Neural cell (in vitro differentiated cells): Measurements from ENCODE around the gene DEGS2. TPM values are rescaled to one million over a fixed set of nuclear protein-coding genes. Genes with fewer than 3 reads are reported as not detected.

Experiments
- H2AFZ ChIP-seq: fragments of 200-600, 300-800 bp; sonication (generic), shearing (Covaris generic); 2 replicates; pipeline ENCODE4 v1.6.0; 2014; ENCODE audit warnings: low read depth, mild to moderate bottlenecking, antibody characterized with exemption, low read length, moderate library complexity
- H3F3A ChIP-seq: fragments of 200-600 bp; shearing (Covaris generic); 2 replicates; pipeline ENCODE4 v1.6.1; 2016; ENCODE audit warnings: mild to moderate bottlenecking, moderate library complexity, mixed read lengths, antibody characterized with exemption, low read length; ENCODE audit not compliant: insufficient read depth, poor library complexity, severe bottlenecking
- H3K27ac ChIP-seq: fragments of 200-600, 300-800 bp; sonication (generic), shearing (Covaris generic); 2 replicates; pipeline ENCODE4 v1.5.1; 2014; ENCODE audit warnings: mild to moderate bottlenecking, low read length, moderate library complexity
- H3K27me3 ChIP-seq: fragments of 300-800, 200-600 bp; sonication (generic), shearing (Covaris generic); 2 replicates; pipeline ENCODE4 v1.6.0; 2014; ENCODE audit warnings: mild to moderate bottlenecking, low read depth, low read length, moderate library complexity; ENCODE audit not compliant: insufficient read depth
- H3K36me3 ChIP-seq: fragments of 300-800, 200-600 bp; sonication (generic), shearing (Covaris generic); 2 replicates; pipeline ENCODE4 v1.5.1; 2014; ENCODE audit warnings: mild to moderate bottlenecking, antibody characterized with exemption, low read length, moderate library complexity; ENCODE audit not compliant: insufficient read depth
- H3K4me2 ChIP-seq: fragments of 300-800, 200-600 bp; sonication (generic), shearing (Covaris generic); 2 replicates; pipeline ENCODE4 v1.6.0; 2014; ENCODE audit warnings: mild to moderate bottlenecking, low read length
- H3K4me3 ChIP-seq: fragments of 300-800, 200-600 bp; sonication (generic), shearing (Covaris generic); 2 replicates; pipeline ENCODE4 v1.5.1; 2014; ENCODE audit warnings: mild to moderate bottlenecking, low read length, moderate library complexity
- H3K79me2 ChIP-seq: fragments of 200-600 bp; shearing (Covaris generic); replicated peaks from 2 replicates; pipeline ENCODE4 v1.6.0; 2014; ENCODE audit warnings: mild to moderate bottlenecking, low read length, moderate library complexity; ENCODE audit not compliant: insufficient read depth
- H3K9ac ChIP-seq: fragments of 300-800, 200-600 bp; sonication (generic), shearing (Covaris generic); 2 replicates; pipeline ENCODE4 v1.6.1; 2016; ENCODE audit warnings: mild to moderate bottlenecking, low read length, mixed read lengths
- H3K9me2 ChIP-seq: fragments of 200-600 bp; shearing (Covaris generic); 2 replicates; pipeline ENCODE4 v1.6.1; 2016; ENCODE audit warnings: mild to moderate bottlenecking, low read length, mixed read lengths; ENCODE audit not compliant: insufficient read depth
- H3K9me3 ChIP-seq: fragments of 200-600, 300-800 bp; sonication (generic), shearing (Covaris generic); 2 replicates; pipeline ENCODE4 v1.6.1; 2016; ENCODE audit warnings: mild to moderate bottlenecking, mixed run types, low read length, moderate library complexity, mixed read lengths
- H4K20me1 ChIP-seq: fragments of 200-600 bp; shearing (Covaris generic); 2 replicates; pipeline ENCODE4 v1.6.1; 2016; ENCODE audit warnings: mild to moderate bottlenecking, mixed run types; ENCODE audit not compliant: insufficient read depth
- CTCF ChIP-seq: fragments of 450-650 bp; IDR thresholded peaks from 2 replicates; pipeline ENCODE4 v1.5.1; 2014; ENCODE audit warnings: antibody characterized with exemption, mild to moderate bottlenecking, moderate library complexity; ENCODE audit not compliant: poor library complexity, severe bottlenecking
- EP300 ChIP-seq: fragments of 450-650 bp; conservative IDR thresholded peaks from 2 replicates; pipeline ENCODE4 v1.6.1; 2014; ENCODE audit warnings: antibody characterized with exemption, mild to moderate bottlenecking, moderate library complexity; ENCODE audit not compliant: poor library complexity, severe bottlenecking
- EZH2 ChIP-seq: fragments of 200-600, 300-800 bp; shearing (Covaris generic), sonication (generic); IDR thresholded peaks from 2 replicates; pipeline ENCODE4 v1.6.1; 2014; ENCODE audit warnings: antibody characterized with exemption, low read length, borderline replicate concordance, mild to moderate bottlenecking; ENCODE audit not compliant: insufficient read depth, poor library complexity, severe bottlenecking
- MXI1 ChIP-seq: fragments of 450-650 bp; conservative IDR thresholded peaks from 2 replicates; pipeline ENCODE4 v1.6.1; 2014; ENCODE audit warnings: antibody characterized with exemption, mild to moderate bottlenecking; ENCODE audit not compliant: poor library complexity, severe bottlenecking
- POLR2AphosphoS5 ChIP-seq: IDR thresholded peaks from 2 replicates; pipeline ENCODE4 v1.6.1; 2012
- RAD21 ChIP-seq: fragments of 450-650 bp; conservative IDR thresholded peaks from 2 replicates; pipeline ENCODE4 v1.6.1; 2014; ENCODE audit warnings: antibody characterized with exemption, mild to moderate bottlenecking, moderate library complexity
- REST ChIP-seq: IDR thresholded peaks from 2 replicates; pipeline ENCODE4 v1.6.1; 2012; ENCODE audit warnings: borderline replicate concordance
- SMC3 ChIP-seq: fragments of 450-650 bp; conservative IDR thresholded peaks from 2 replicates; pipeline ENCODE4 v1.6.1; 2014; ENCODE audit warnings: antibody characterized with exemption, mild to moderate bottlenecking, moderate library complexity; ENCODE audit not compliant: poor library complexity
- TAF1 ChIP-seq: IDR thresholded peaks from 2 replicates; pipeline ENCODE4 v1.6.1; 2012; ENCODE audit warnings: low read depth
- polyA plus RNA-seq: library from polyadenylated mRNA; depleted of rRNA; stranded (reverse); fragments of >200 nt; gene quantifications from 2 replicates; pipeline ENCODE4 v1.2.3, GENCODE V29; 2014

DEGS2 gene
- polyA plus RNA-seq, 1 donor from 2014 or later, result 0.37 TPM

GRCh38 chr14:100138082-100138787, 21.2 kb downstream of the DEGS2 start:
- no peak overlapping the region for H3K4me3 ChIP-seq

DNA sequence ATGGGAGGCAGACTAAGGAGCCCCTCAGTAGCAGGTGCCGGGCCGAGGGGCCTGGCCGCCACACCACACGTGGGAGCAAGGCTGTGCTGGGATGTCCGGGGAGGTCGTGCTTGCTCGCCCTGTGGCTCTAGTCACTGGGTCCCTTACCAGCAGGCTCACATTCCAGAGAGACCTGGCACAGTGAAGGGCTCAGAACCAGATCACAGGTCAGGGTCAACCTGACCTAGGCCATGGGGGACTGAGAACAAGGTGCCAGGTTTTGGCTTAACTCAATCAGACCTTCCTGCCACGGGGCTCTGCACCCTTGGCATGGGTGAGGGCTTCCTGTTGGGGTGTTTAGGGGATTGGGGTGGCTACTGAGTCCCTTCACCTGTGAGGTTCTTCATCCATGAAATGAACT, 22.3 kb downstream of the DEGS2 start:
- Histone ChIP-seq H4K20me1 (no peaks in the 10 kb centered on the region), H3K9ac (no peak overlapping the region), H3K36me3 (no peaks in the 10 kb centered on the region), H3F3A (no peaks in the 10 kb centered on the region), H3K4me2 (no peak overlapping the region), H3K4me3 (no peak overlapping the region), H3K27ac (no peak overlapping the region), H3K79me2 (no peaks in the 10 kb centered on the region), H3K9me3 (no peaks in the 10 kb centered on the region), H3K9me2 (no peaks in the 10 kb centered on the region), H2AFZ (no peak overlapping the region), H3K27me3 (no peaks in the 10 kb centered on the region)
- TF ChIP-seq SMC3, result no peak
- no peak for TF ChIP-seq MXI1
- TF ChIP-seq EZH2, result no peak
- no peak for TF ChIP-seq POLR2AphosphoS5
- no peak for TF ChIP-seq CTCF
- no peak for TF ChIP-seq RAD21

More at GRCh38 chr14:100138082-100138787, 21.2 kb downstream of the DEGS2 start:
- Histone ChIP-seq H4K20me1 (no peaks in the 10 kb centered on the region), H3K4me2 (no peak overlapping the region), H2AFZ (no peak overlapping the region), H3K36me3 (no peaks in the 10 kb centered on the region), H3K9me2 (no peaks in the 10 kb centered on the region), H3K79me2 (no peaks in the 10 kb centered on the region), H3K9ac (no peak overlapping the region), H3K9me3 (no peaks in the 10 kb centered on the region), H3K27me3 (no peaks in the 10 kb centered on the region), H3F3A (no peaks in the 10 kb centered on the region), H3K27ac (no peak overlapping the region)
- TF ChIP-seq EZH2 (no peak), RAD21 (no peak), EP300 (no peak), SMC3 (no peak), REST (no peak), CTCF (no peak), TAF1 (no peak), MXI1 (no peak), POLR2AphosphoS5 (no peak)
